ENCODE measurements around the gene KTN1.

Gene KTN1

GRCh38 chr14:55711175-55711811 is 131.3 kb downstream of the KTN1 start:
- H3K9me3 ChIP-seq (ENCODE audit: control insufficient read depth, insufficient read depth, low read length): no peaks in the 10 kb centered on the region
- no peaks in the 10 kb centered on the region for H3K36me3 ChIP-seq (ENCODE audit: control insufficient read depth, low read length)
- TF ChIP-seq CTCF (IDR thresholded peaks at IDR 0.05; ENCODE audit: low read depth, low read length, poor library complexity, severe bottlenecking) (no peak), EZH2phosphoT487 (IDR thresholded peaks at IDR 0.05; ENCODE audit: borderline replicate concordance, low read length) (no peak)

GRCh38 chr14:55712491-55712890 is 132.5 kb downstream of the KTN1 start:
- no peak overlapping the region for H3K4me2 ChIP-seq (ENCODE audit: low read length)
- H3K4me3 ChIP-seq (ENCODE audit: low read length): no peak overlapping the region
- no peaks in the 10 kb centered on the region for H3K4me1 ChIP-seq (ENCODE audit: control insufficient read depth, low read length)
- H3F3A ChIP-seq (ENCODE audit: control insufficient read depth, insufficient read depth): no peaks in the 10 kb centered on the region
- no peaks in the 10 kb centered on the region for H3K9me2 ChIP-seq (replicated peaks; ENCODE audit: control insufficient read depth, low read length)
- no peaks in the 10 kb centered on the region for H4K20me1 ChIP-seq (ENCODE audit: control insufficient read depth, insufficient read depth, low read depth, low read length)
- H3K9me3 ChIP-seq (ENCODE audit: control insufficient read depth, insufficient read depth, low read length): no peaks in the 10 kb centered on the region
- no peak overlapping the region for H3K27ac ChIP-seq (ENCODE audit: low read depth, low read length)
- no peaks in the 10 kb centered on the region for H3K79me2 ChIP-seq (ENCODE audit: control insufficient read depth, low read length)
- H3K36me3 ChIP-seq (ENCODE audit: control insufficient read depth, low read length): no peaks in the 10 kb centered on the region
- no peaks in the 10 kb centered on the region for H3K27me3 ChIP-seq (ENCODE audit: control insufficient read depth, low read length)
- TF ChIP-seq EZH2phosphoT487 (IDR thresholded peaks at IDR 0.05; ENCODE audit: borderline replicate concordance, low read length) (no peak), CTCF (IDR thresholded peaks at IDR 0.05; ENCODE audit: low read depth, low read length, poor library complexity, severe bottlenecking) (no peak)

More at GRCh38 chr14:55711175-55711811, 131.3 kb downstream of the KTN1 start:
- no peaks in the 10 kb centered on the region for H3K79me2 ChIP-seq (ENCODE audit: control insufficient read depth, low read length)
- no peak overlapping the region for H3K4me2 ChIP-seq (ENCODE audit: low read length)
- no peaks in the 10 kb centered on the region for H3K4me1 ChIP-seq (ENCODE audit: control insufficient read depth, low read length)
- H3K27me3 ChIP-seq (ENCODE audit: control insufficient read depth, low read length): no peaks in the 10 kb centered on the region
- no peaks in the 10 kb centered on the region for H3K9me2 ChIP-seq (replicated peaks; ENCODE audit: control insufficient read depth, low read length)
- no peaks in the 10 kb centered on the region for H4K20me1 ChIP-seq (ENCODE audit: control insufficient read depth, insufficient read depth, low read depth, low read length)
- no peak overlapping the region for H3K27ac ChIP-seq (ENCODE audit: low read depth, low read length)
- no peaks in the 10 kb centered on the region for H3F3A ChIP-seq (ENCODE audit: control insufficient read depth, insufficient read depth)
- no peak overlapping the region for H3K4me3 ChIP-seq (ENCODE audit: low read length)

- TF ChIP-seq CTCF (IDR thresholded peaks at IDR 0.05; ENCODE audit: low read depth, low read length, poor library complexity, severe bottlenecking) (no peak), EZH2phosphoT487 (IDR thresholded peaks at IDR 0.05; ENCODE audit: borderline replicate concordance, low read length) (no peak)
- no peaks in the 10 kb centered on the region for H3K9me3 ChIP-seq (ENCODE audit: control insufficient read depth, insufficient read depth, low read length)
Measured at GRCh38 chr14:55713486-55713885, 133.5 kb downstream of the KTN1 start.

More at GRCh38 chr14:55713486-55713885, 133.5 kb downstream of the KTN1 start:
- H3K4me2 ChIP-seq (ENCODE audit: low read length): no peak overlapping the region
- H3K36me3 ChIP-seq (ENCODE audit: control insufficient read depth, low read length): no peaks in the 10 kb centered on the region
- H3K27me3 ChIP-seq (ENCODE audit: control insufficient read depth, low read length): no peaks in the 10 kb centered on the region
- H3K9me2 ChIP-seq (replicated peaks; ENCODE audit: control insufficient read depth, low read length): no peaks in the 10 kb centered on the region
- no peaks in the 10 kb centered on the region for H3K79me2 ChIP-seq (ENCODE audit: control insufficient read depth, low read length)
- H3F3A ChIP-seq (ENCODE audit: control insufficient read depth, insufficient read depth): no peaks in the 10 kb centered on the region
- H3K27ac ChIP-seq (ENCODE audit: low read depth, low read length): no peak overlapping the region
- H3K4me1 ChIP-seq (ENCODE audit: control insufficient read depth, low read length): no peaks in the 10 kb centered on the region
- no peaks in the 10 kb centered on the region for H4K20me1 ChIP-seq (ENCODE audit: control insufficient read depth, insufficient read depth, low read depth, low read length)
- no peak overlapping the region for H3K4me3 ChIP-seq (ENCODE audit: low read length)

Data from DOHH2 (cell line).